LNCaP clone FGC (cell line): ENCODE measurements around the gene APBB2.

Experiments used
- DNase-seq: peaks from one replicate; pipeline ENCODE4 v3.0.0-alpha.2; 2011; ENCODE audit warnings: low read depth
- H3K4me3 ChIP-seq: 2 replicates; pipeline ENCODE4 v1.5.1; 2011; ENCODE audit warnings: mild to moderate bottlenecking, low read depth, low read length, control low read depth
- CTCF ChIP-seq: IDR thresholded peaks from 2 replicates; pipeline ENCODE4 v1.5.1; 2012; ENCODE audit warnings: mild to moderate bottlenecking; ENCODE audit not compliant: control insufficient read depth, insufficient read depth; ENCODE audit errors: extremely low read depth

Gene APBB2

GRCh38 chr4:41232406-41232805 is 18.1 kb upstream of the APBB2 start:
- TF ChIP-seq CTCF: no peak
- no peak for DNase-seq

GRCh38 chr4:41227902-41228301 is 13.6 kb upstream of the APBB2 start:
- H3K4me3 ChIP-seq: no peak overlapping the region
- no peak for TF ChIP-seq CTCF
- DNase-seq: no peak

More at GRCh38 chr4:41232406-41232805, 18.1 kb upstream of the APBB2 start:
- no peak overlapping the region for H3K4me3 ChIP-seq

- peak; percentile 17 for DNase-seq
- no peak for TF ChIP-seq CTCF
These were observed 7.7 kb upstream of the APBB2 start for GRCh38 chr4:41221850-41222645.

GRCh38 chr4:41219421-41219950 is 5.1 kb upstream of the APBB2 start:
- no peak for TF ChIP-seq CTCF
- no peak for DNase-seq
- H3K4me3 ChIP-seq: no peak overlapping the region

More at GRCh38 chr4:41221850-41222645, 7.7 kb upstream of the APBB2 start:
- H3K4me3 ChIP-seq: no peak overlapping the region

- TF ChIP-seq CTCF: no peak
- H3K4me3 ChIP-seq: no peak overlapping the region
- no peak for DNase-seq
These were observed 4.4 kb upstream of the APBB2 start for GRCh38 chr4:41218703-41219102.

- TF ChIP-seq CTCF: no peak
- DNase-seq: no peak
- H3K4me3 ChIP-seq: no peak overlapping the region
These were observed 3.0 kb upstream of the APBB2 start for GRCh38 chr4:41217374-41217773.

GRCh38 chr4:41217020-41217333 is 2.6 kb upstream of the APBB2 start:
- H3K4me3 ChIP-seq: peak overlapping the region; percentile 81
- TF ChIP-seq CTCF: no peak
- no peak for DNase-seq
